Glutamatergic neuron (in vitro differentiated cells): ENCODE results near the gene SIGLEC12. TPM values are rescaled to one million over a fixed set of nuclear protein-coding genes. Genes with fewer than 3 reads are reported as not detected.

Experiments
- DNase-seq: peaks from one replicate; pipeline ENCODE4 v3.0.0; 2022
- H3K27ac Mint-ChIP-seq: one replicate; pipeline ENCODE4 v1.8.0; 2020; ENCODE audit warnings: mild to moderate bottlenecking, mixed read lengths, inconsistent platforms; ENCODE audit not compliant: unreplicated experiment
- H3K27me3 Mint-ChIP-seq: one replicate; pipeline ENCODE4 v1.8.0; 2020; ENCODE audit warnings: mild to moderate bottlenecking, moderate library complexity, mixed read lengths, inconsistent platforms; ENCODE audit not compliant: unreplicated experiment
- H3K36me3 Mint-ChIP-seq: one replicate; pipeline ENCODE4 v1.8.0; 2020; ENCODE audit warnings: mild to moderate bottlenecking, mixed read lengths, inconsistent platforms; ENCODE audit not compliant: unreplicated experiment
- H3K4me1 Mint-ChIP-seq: one replicate; pipeline ENCODE4 v1.8.0; 2020; ENCODE audit warnings: mild to moderate bottlenecking, low read depth, mixed read lengths, inconsistent platforms; ENCODE audit not compliant: unreplicated experiment
- H3K4me3 Mint-ChIP-seq: one replicate; pipeline ENCODE4 v1.8.0; 2020; ENCODE audit warnings: mild to moderate bottlenecking, mixed read lengths, inconsistent platforms; ENCODE audit not compliant: unreplicated experiment
- H3K9me3 Mint-ChIP-seq: one replicate; pipeline ENCODE4 v1.8.0; 2020; ENCODE audit warnings: mild to moderate bottlenecking, moderate library complexity, mixed read lengths, inconsistent platforms; ENCODE audit not compliant: unreplicated experiment
- CTCF ChIP-seq: fragments of 200-600 bp; sonication (generic); IDR thresholded peaks from one replicate; pipeline ENCODE4 v1.5.0; 2021; ENCODE audit not compliant: partially characterized antibody, unreplicated experiment
- total RNA-seq: library from RNA; stranded (reverse); fragmentation: NEBNext Ultra II Directional; extraction: Animal tissue kit (Norgen Biotek cat#: 25700); gene quantifications from one replicate; pipeline ENCODE4 v1.2.1, GENCODE V29; 2021; ENCODE audit not compliant: unreplicated experiment

SIGLEC12 gene
- total RNA-seq, 1 donor from 2014 or later = not detected

- no peaks in the 10 kb centered on the region for H3K36me3 Mint-ChIP-seq
- H3K27ac Mint-ChIP-seq = no peak overlapping the region
- peaks cover 3% of the 10 kb centered on the region for H3K4me1 Mint-ChIP-seq
- H3K9me3 Mint-ChIP-seq = peaks cover 2% of the 10 kb centered on the region
- no peak for DNase-seq
- peaks cover 7% of the 10 kb centered on the region for H3K27me3 Mint-ChIP-seq
- TF ChIP-seq CTCF = no peak
- H3K4me3 Mint-ChIP-seq = peak overlapping the region; percentile 81
Measured at GRCh38 chr19:51460164-51460992, 41.2 kb downstream of the SIGLEC12 start.

- H3K27ac Mint-ChIP-seq = no peak overlapping the region
- no peak for DNase-seq
- TF ChIP-seq CTCF = no peak
- no peaks in the 10 kb centered on the region for H3K36me3 Mint-ChIP-seq
- H3K9me3 Mint-ChIP-seq = peaks cover 2% of the 10 kb centered on the region
- H3K4me3 Mint-ChIP-seq = no peak overlapping the region
- peaks cover 1% of the 10 kb centered on the region for H3K27me3 Mint-ChIP-seq
- peaks cover 3% of the 10 kb centered on the region for H3K4me1 Mint-ChIP-seq
Measured at GRCh38 chr19:51458899-51459505, 42.6 kb downstream of the SIGLEC12 start.

GRCh38 chr19:51458051-51458645, 43.5 kb downstream of the SIGLEC12 start, which contains the start of gene SIGLEC8:
TSS of gene SIGLEC8 (minus strand) at chr19:51458454. CDS start at chr19:51458387, 67 bp downstream.
- H3K27ac Mint-ChIP-seq = no peak within 1 kb of the TSS
- DNase-seq = no peak
- H3K36me3 Mint-ChIP-seq = no peaks in the 10 kb centered on the region
- peaks cover 4% of the 10 kb centered on the region for H3K9me3 Mint-ChIP-seq
- peaks cover 1% of the 10 kb centered on the region for H3K27me3 Mint-ChIP-seq
- H3K4me1 Mint-ChIP-seq = peaks cover 3% of the 10 kb centered on the region
- no peak within 1 kb of the TSS for H3K4me3 Mint-ChIP-seq
- TF ChIP-seq CTCF = no peak

- peaks cover 4% of the 10 kb centered on the region for H3K9me3 Mint-ChIP-seq
- DNase-seq = no peak
Measured at GRCh38 chr19:51457351-51458013, 44.1 kb downstream of the SIGLEC12 start.

More at GRCh38 chr19:51457351-51458013, 44.1 kb downstream of the SIGLEC12 start:
- Mint-ChIP-seq H3K4me1 (peaks cover 3% of the 10 kb centered on the region), H3K27me3 (peaks cover 1% of the 10 kb centered on the region), H3K36me3 (no peaks in the 10 kb centered on the region), H3K27ac (no peak overlapping the region), H3K4me3 (no peak overlapping the region)
- no peak for TF ChIP-seq CTCF
